HL-60 (cell line): Measurements from ENCODE around the gene CARM1.

Experiments used
- CTCF ChIP-seq: IDR thresholded peaks from one replicate; pipeline ENCODE4 v1.5.1; 2011; ENCODE audit warnings: low read length, control low read depth, inconsistent platforms; ENCODE audit not compliant: insufficient read depth
- GABPA ChIP-seq: IDR thresholded peaks from 2 replicates; pipeline ENCODE4 v1.6.1; 2012; ENCODE audit warnings: low read depth
- POLR2AphosphoS5 ChIP-seq: IDR thresholded peaks from 2 replicates; pipeline ENCODE4 v1.6.1; 2012; ENCODE audit warnings: low read depth
- REST ChIP-seq: IDR thresholded peaks from 2 replicates; pipeline ENCODE4 v1.6.1; 2012; ENCODE audit warnings: low read depth; ENCODE audit not compliant: insufficient replicate concordance
- SPI1 ChIP-seq: IDR thresholded peaks from 2 replicates; pipeline ENCODE4 v1.6.1; 2012; ENCODE audit warnings: low read depth, mild to moderate bottlenecking, borderline replicate concordance

GRCh38 chr19:10866495-10866894, 4.9 kb upstream of the CARM1 start:
- TF ChIP-seq CTCF, result no peak
- TF ChIP-seq POLR2AphosphoS5, result no peak
- TF ChIP-seq GABPA, result no peak
- TF ChIP-seq REST, result no peak
- no peak for TF ChIP-seq SPI1
